GM23338 (cell line): ENCODE measurements around the gene PABPC4L. TPM values are rescaled to one million over a fixed set of nuclear protein-coding genes. Genes with fewer than 3 reads are reported as not detected.

Source experiments
- ATAC-seq: fragments of 200-7000 bp; cut with Tn5 transposase; 3 replicates; pipeline ENCODE4 v1.9.1; 2020
- DNase-seq: peaks from one replicate; pipeline ENCODE4 v3.0.0-alpha.2; 2015; ENCODE audit warnings: low spot score
- H2AFZ ChIP-seq: fragments of 200-600 bp; sonication (generic); 2 replicates; pipeline ENCODE4 v1.8.0; 2016; ENCODE audit warnings: antibody characterized with exemption, mild to moderate bottlenecking, moderate library complexity
- H3F3A ChIP-seq: fragments of 200-600 bp; sonication (generic); replicated peaks from 2 replicates; pipeline ENCODE4 v1.8.0; 2017; ENCODE audit warnings: antibody characterized with exemption, mixed run types, low read depth
- H3K27ac ChIP-seq: fragments of 200-600 bp; sonication (generic); 2 replicates; pipeline ENCODE4 v1.6.1; 2016; ENCODE audit warnings: low read depth
- H3K27me3 ChIP-seq: fragments of 200-600 bp; sonication (generic); 2 replicates; pipeline ENCODE4 v1.8.0; 2016; ENCODE audit warnings: mild to moderate bottlenecking, mixed run types, moderate library complexity; ENCODE audit not compliant: insufficient read depth
- H3K36me3 ChIP-seq: fragments of 200-600 bp; sonication (generic); 2 replicates; pipeline ENCODE4 v1.8.0; 2016; ENCODE audit warnings: mild to moderate bottlenecking; ENCODE audit not compliant: insufficient read depth
- H3K4me1 ChIP-seq: fragments of 200-600 bp; sonication (generic); 2 replicates; pipeline ENCODE4 v1.8.0; 2016; ENCODE audit warnings: mild to moderate bottlenecking, moderate library complexity; ENCODE audit not compliant: insufficient read depth
- H3K4me2 ChIP-seq: fragments of 200-600 bp; sonication (generic); 2 replicates; pipeline ENCODE4 v1.7.1; 2017; ENCODE audit warnings: mixed run types
- H3K4me3 ChIP-seq: fragments of 200-600 bp; sonication (generic); 2 replicates; pipeline ENCODE4 v1.6.1; 2016; ENCODE audit warnings: mixed run types
- H3K79me2 ChIP-seq: fragments of 200-600 bp; sonication (generic); replicated peaks from 2 replicates; pipeline ENCODE4 v1.8.0; 2017; ENCODE audit warnings: mild to moderate bottlenecking; ENCODE audit not compliant: insufficient read depth
- H3K9me2 ChIP-seq: fragments of 200-600 bp; sonication (generic); 2 replicates; pipeline ENCODE4 v1.8.0; 2017; ENCODE audit not compliant: insufficient read depth
- H4K20me1 ChIP-seq: fragments of 200-600 bp; sonication (generic); replicated peaks from 2 replicates; pipeline ENCODE4 v1.8.0; 2017; ENCODE audit warnings: mild to moderate bottlenecking; ENCODE audit not compliant: insufficient read depth
- H3K27ac Mint-ChIP-seq: 2 replicates; pipeline ENCODE4 v1.8.0; 2020; ENCODE audit warnings: inconsistent platforms, mild to moderate bottlenecking, moderate library complexity, mixed read lengths
- H3K27me3 Mint-ChIP-seq: 3 replicates; pipeline ENCODE4 v1.8.0; 2022; ENCODE audit warnings: low read depth, mild to moderate bottlenecking, moderate library complexity, mixed read lengths, inconsistent platforms; ENCODE audit not compliant: insufficient read depth, poor library complexity
- H3K36me3 Mint-ChIP-seq: 3 replicates; pipeline ENCODE4 v1.8.0; 2021; ENCODE audit warnings: low read depth, mild to moderate bottlenecking, inconsistent platforms, moderate library complexity, mixed read lengths
- H3K4me1 Mint-ChIP-seq: 3 replicates; pipeline ENCODE4 v1.8.0; 2020; ENCODE audit warnings: mild to moderate bottlenecking, inconsistent platforms, mixed read lengths
- H3K4me3 Mint-ChIP-seq: 3 replicates; pipeline ENCODE4 v1.8.0; 2021; ENCODE audit warnings: moderate library complexity, mild to moderate bottlenecking, inconsistent platforms, mixed read lengths
- H3K9me3 Mint-ChIP-seq: 3 replicates; pipeline ENCODE4 v1.8.0; 2020; ENCODE audit warnings: moderate library complexity, mild to moderate bottlenecking, inconsistent platforms, mixed read lengths
- CREB1 ChIP-seq: fragments of 250-450 bp; sonication (Bioruptor Pico); IDR thresholded peaks from 2 replicates; pipeline ENCODE4 v1.5.0; 2020; ENCODE audit warnings: low read depth, mild to moderate bottlenecking, moderate library complexity
- EZH2 ChIP-seq: fragments of 200-600 bp; sonication (generic); IDR thresholded peaks from one replicate; pipeline ENCODE4 v1.8.0; 2017; ENCODE audit warnings: antibody characterized with exemption, mild to moderate bottlenecking, low read depth; ENCODE audit not compliant: unreplicated experiment
- EZH2phosphoT487 ChIP-seq: fragments of 200-600 bp; sonication (generic); IDR thresholded peaks from one replicate; pipeline ENCODE4 v1.8.1; 2018; ENCODE audit warnings: antibody characterized with exemption; ENCODE audit not compliant: unreplicated experiment
- POLR2AphosphoS5 ChIP-seq: IDR thresholded peaks from 2 replicates; pipeline ENCODE4 v1.6.1; 2016; ENCODE audit warnings: antibody characterized with exemption, low read depth
- ZNF114 ChIP-seq: fragments of 250-450 bp; sonication (Bioruptor Pico); IDR thresholded peaks from 2 replicates; pipeline ENCODE4 v1.5.0; 2020; ENCODE audit warnings: mild to moderate bottlenecking, moderate library complexity
- polyA plus RNA-seq: library from polyadenylated mRNA; unstranded; fragments of >200 nt; fragmentation: Nextera tagmentation; extraction: Ambion mirVana; gene quantifications from 2 replicates; pipeline ENCODE4 v1.2.1, GENCODE V29; 2016
- total RNA-seq: library from RNA; depleted of rRNA; stranded (reverse); fragments of >200 nt; shearing (Covaris generic); gene quantifications from 2 replicates; pipeline ENCODE4 v1.2.3, GENCODE V29; 2014
- TF ChIP-seq, protein P1 (sequence below): IDR thresholded peaks from one replicate; pipeline ENCODE4 v1.6.1; 2018; ENCODE audit warnings: antibody characterized with exemption; ENCODE audit not compliant: unreplicated experiment
- TF ChIP-seq, protein P2 (sequence below), 2 experiments: fragments of 200-600 bp in 1 of 2; sonication (generic) in 1 of 2; conservative IDR thresholded peaks; 2 replicates each; pipeline versions ENCODE4 v1.5.1 to v1.6.1; 2016 to 2017; ENCODE audit warnings: antibody characterized with exemption in 2 of 2, low read depth in 2 of 2, mild to moderate bottlenecking in 2 of 2, moderate library complexity in 1 of 2
- TF ChIP-seq, protein P3 (sequence below): IDR thresholded peaks from 2 replicates; pipeline ENCODE4 v1.6.1; 2016; ENCODE audit warnings: antibody characterized with exemption
- TF ChIP-seq, protein P4 (sequence below): fragments of 250-450 bp; sonication (Bioruptor Pico); IDR thresholded peaks from 2 replicates; pipeline ENCODE4 v1.5.0; 2020; ENCODE audit warnings: mild to moderate bottlenecking, moderate library complexity

The PABPC4L gene
- total and polyA plus RNA-seq, 2 experiments from 2014 or later: 1.8 to 4.6 TPM

DNA sequence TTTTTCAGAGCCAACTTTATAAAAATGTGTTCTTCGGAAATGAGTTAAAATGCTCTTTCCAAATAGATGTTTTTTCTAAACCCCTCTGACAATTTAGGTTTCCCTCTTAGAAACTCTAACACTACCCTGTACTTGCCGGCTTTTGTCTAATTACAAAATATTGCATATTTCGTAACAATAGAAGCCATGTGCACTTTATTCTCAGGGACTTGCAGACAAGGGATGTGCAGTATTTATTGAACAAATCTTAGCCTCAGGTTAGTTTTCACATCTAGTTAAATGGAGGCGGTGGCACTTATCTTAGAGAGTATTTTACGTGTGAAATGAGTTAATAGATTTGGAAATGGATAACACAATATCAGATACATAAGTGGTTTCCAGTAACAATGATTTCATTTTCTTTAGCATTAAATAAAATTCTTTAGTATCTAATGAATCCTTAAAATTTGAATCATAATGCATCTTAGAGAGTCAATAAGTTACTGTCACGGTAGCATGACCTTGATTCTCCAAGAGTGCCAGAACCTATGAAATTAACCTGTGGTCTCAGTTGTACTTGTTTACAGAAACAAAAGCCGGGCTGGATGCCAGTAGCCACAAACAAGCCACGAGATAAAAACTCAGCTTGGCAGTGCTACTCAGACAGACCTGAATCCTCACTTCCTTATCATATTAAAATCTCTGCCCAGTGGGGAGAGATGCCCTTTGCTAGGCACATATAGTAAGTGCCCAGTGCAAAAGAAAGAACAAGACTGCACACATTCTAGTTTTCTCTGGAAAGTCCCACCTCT lies 772 bp upstream of the PABPC4L start:
- Histone ChIP-seq H3K9me2 (no peaks in the 10 kb centered on the region; the same call in 1 of the 2 replicates), H3K4me2 (peak overlapping the region; percentile 80), H3K36me3 (peaks cover 14% of the 10 kb centered on the region), H3K79me2 (no peaks in the 10 kb centered on the region; the same call in 1 of the 2 replicates), H2AFZ (peak overlapping the region; percentile 87), H3K4me3 (peak overlapping the region; percentile 57), H4K20me1 (no peaks in the 10 kb centered on the region), H3F3A (no peaks in the 10 kb centered on the region), H3K27ac (no peak overlapping the region), H3K27me3 (no peaks in the 10 kb centered on the region; the same call in 1 of the 2 replicates), H3K4me1 (peaks cover 16% of the 10 kb centered on the region)
- H3K27me3 Mint-ChIP-seq: no peaks in the 10 kb centered on the region
- peaks cover 21% of the 10 kb centered on the region for H3K9me3 Mint-ChIP-seq
- ATAC-seq: no peak
- H3K27ac Mint-ChIP-seq: no peak overlapping the region
- no peak for DNase-seq
- peak overlapping the region; percentile 40; the same call in 2 of the 3 replicates for H3K4me3 Mint-ChIP-seq
- TF ChIP-seq, protein P1, sequence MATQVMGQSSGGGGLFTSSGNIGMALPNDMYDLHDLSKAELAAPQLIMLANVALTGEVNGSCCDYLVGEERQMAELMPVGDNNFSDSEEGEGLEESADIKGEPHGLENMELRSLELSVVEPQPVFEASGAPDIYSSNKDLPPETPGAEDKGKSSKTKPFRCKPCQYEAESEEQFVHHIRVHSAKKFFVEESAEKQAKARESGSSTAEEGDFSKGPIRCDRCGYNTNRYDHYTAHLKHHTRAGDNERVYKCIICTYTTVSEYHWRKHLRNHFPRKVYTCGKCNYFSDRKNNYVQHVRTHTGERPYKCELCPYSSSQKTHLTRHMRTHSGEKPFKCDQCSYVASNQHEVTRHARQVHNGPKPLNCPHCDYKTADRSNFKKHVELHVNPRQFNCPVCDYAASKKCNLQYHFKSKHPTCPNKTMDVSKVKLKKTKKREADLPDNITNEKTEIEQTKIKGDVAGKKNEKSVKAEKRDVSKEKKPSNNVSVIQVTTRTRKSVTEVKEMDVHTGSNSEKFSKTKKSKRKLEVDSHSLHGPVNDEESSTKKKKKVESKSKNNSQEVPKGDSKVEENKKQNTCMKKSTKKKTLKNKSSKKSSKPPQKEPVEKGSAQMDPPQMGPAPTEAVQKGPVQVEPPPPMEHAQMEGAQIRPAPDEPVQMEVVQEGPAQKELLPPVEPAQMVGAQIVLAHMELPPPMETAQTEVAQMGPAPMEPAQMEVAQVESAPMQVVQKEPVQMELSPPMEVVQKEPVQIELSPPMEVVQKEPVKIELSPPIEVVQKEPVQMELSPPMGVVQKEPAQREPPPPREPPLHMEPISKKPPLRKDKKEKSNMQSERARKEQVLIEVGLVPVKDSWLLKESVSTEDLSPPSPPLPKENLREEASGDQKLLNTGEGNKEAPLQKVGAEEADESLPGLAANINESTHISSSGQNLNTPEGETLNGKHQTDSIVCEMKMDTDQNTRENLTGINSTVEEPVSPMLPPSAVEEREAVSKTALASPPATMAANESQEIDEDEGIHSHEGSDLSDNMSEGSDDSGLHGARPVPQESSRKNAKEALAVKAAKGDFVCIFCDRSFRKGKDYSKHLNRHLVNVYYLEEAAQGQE: no peak
- TF ChIP-seq EZH2 (no peak), CREB1 (CRISPR knock-in tag) (no peak), POLR2AphosphoS5 (no peak), ZNF114 (CRISPR knock-in tag) (no peak), EZH2phosphoT487 (no peak)
- TF ChIP-seq, protein P2, sequence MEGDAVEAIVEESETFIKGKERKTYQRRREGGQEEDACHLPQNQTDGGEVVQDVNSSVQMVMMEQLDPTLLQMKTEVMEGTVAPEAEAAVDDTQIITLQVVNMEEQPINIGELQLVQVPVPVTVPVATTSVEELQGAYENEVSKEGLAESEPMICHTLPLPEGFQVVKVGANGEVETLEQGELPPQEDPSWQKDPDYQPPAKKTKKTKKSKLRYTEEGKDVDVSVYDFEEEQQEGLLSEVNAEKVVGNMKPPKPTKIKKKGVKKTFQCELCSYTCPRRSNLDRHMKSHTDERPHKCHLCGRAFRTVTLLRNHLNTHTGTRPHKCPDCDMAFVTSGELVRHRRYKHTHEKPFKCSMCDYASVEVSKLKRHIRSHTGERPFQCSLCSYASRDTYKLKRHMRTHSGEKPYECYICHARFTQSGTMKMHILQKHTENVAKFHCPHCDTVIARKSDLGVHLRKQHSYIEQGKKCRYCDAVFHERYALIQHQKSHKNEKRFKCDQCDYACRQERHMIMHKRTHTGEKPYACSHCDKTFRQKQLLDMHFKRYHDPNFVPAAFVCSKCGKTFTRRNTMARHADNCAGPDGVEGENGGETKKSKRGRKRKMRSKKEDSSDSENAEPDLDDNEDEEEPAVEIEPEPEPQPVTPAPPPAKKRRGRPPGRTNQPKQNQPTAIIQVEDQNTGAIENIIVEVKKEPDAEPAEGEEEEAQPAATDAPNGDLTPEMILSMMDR (conservative IDR thresholded peaks at IDR 0.05; ENCODE audit: low read depth in 2 of 2): no peak
- TF ChIP-seq, protein P3, sequence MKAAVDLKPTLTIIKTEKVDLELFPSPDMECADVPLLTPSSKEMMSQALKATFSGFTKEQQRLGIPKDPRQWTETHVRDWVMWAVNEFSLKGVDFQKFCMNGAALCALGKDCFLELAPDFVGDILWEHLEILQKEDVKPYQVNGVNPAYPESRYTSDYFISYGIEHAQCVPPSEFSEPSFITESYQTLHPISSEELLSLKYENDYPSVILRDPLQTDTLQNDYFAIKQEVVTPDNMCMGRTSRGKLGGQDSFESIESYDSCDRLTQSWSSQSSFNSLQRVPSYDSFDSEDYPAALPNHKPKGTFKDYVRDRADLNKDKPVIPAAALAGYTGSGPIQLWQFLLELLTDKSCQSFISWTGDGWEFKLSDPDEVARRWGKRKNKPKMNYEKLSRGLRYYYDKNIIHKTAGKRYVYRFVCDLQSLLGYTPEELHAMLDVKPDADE: no peak
- TF ChIP-seq, protein P4, sequence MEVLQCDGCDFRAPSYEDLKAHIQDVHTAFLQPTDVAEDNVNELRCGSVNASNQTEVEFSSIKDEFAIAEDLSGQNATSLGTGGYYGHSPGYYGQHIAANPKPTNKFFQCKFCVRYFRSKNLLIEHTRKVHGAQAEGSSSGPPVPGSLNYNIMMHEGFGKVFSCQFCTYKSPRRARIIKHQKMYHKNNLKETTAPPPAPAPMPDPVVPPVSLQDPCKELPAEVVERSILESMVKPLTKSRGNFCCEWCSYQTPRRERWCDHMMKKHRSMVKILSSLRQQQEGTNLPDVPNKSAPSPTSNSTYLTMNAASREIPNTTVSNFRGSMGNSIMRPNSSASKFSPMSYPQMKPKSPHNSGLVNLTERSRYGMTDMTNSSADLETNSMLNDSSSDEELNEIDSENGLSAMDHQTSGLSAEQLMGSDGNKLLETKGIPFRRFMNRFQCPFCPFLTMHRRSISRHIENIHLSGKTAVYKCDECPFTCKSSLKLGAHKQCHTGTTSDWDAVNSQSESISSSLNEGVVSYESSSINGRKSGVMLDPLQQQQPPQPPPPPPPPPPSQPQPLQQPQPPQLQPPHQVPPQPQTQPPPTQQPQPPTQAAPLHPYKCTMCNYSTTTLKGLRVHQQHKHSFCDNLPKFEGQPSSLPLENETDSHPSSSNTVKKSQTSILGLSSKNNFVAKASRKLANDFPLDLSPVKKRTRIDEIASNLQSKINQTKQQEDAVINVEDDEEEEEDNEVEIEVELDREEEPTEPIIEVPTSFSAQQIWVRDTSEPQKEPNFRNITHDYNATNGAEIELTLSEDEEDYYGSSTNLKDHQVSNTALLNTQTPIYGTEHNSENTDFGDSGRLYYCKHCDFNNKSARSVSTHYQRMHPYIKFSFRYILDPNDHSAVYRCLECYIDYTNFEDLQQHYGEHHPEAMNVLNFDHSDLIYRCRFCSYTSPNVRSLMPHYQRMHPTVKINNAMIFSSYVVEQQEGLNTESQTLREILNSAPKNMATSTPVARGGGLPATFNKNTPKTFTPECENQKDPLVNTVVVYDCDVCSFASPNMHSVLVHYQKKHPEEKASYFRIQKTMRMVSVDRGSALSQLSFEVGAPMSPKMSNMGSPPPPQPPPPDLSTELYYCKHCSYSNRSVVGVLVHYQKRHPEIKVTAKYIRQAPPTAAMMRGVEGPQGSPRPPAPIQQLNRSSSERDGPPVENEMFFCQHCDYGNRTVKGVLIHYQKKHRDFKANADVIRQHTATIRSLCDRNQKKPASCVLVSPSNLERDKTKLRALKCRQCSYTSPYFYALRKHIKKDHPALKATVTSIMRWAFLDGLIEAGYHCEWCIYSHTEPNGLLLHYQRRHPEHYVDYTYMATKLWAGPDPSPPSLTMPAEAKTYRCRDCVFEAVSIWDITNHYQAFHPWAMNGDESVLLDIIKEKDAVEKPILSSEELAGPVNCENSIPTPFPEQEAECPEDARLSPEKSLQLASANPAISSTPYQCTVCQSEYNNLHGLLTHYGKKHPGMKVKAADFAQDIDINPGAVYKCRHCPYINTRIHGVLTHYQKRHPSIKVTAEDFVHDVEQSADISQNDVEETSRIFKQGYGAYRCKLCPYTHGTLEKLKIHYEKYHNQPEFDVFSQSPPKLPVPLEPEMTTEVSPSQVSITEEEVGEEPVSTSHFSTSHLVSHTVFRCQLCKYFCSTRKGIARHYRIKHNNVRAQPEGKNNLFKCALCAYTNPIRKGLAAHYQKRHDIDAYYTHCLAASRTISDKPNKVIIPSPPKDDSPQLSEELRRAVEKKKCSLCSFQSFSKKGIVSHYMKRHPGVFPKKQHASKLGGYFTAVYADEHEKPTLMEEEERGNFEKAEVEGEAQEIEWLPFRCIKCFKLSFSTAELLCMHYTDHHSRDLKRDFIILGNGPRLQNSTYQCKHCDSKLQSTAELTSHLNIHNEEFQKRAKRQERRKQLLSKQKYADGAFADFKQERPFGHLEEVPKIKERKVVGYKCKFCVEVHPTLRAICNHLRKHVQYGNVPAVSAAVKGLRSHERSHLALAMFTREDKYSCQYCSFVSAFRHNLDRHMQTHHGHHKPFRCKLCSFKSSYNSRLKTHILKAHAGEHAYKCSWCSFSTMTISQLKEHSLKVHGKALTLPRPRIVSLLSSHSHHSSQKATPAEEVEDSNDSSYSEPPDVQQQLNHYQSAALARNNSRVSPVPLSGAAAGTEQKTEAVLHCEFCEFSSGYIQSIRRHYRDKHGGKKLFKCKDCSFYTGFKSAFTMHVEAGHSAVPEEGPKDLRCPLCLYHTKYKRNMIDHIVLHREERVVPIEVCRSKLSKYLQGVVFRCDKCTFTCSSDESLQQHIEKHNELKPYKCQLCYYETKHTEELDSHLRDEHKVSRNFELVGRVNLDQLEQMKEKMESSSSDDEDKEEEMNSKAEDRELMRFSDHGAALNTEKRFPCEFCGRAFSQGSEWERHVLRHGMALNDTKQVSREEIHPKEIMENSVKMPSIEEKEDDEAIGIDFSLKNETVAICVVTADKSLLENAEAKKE (CRISPR knock-in tag): no peak
- H3K36me3 Mint-ChIP-seq: peaks cover 17% of the 10 kb centered on the region
- H3K4me1 Mint-ChIP-seq: no peaks in the 10 kb centered on the region; the same call in 2 of the 3 replicates
